ENCODE data around the gene HOXA9. TPM values are rescaled to one million over a fixed set of nuclear protein-coding genes. Genes with fewer than 3 reads are reported as not detected.

Gene HOXA9
- total RNA-seq, 2 experiments from 2014 or later = not detected

- H3K4me3 Mint-ChIP-seq = peak overlapping the region; percentile 53
- ChIA-PET CTCF (interaction anchor here (0.6 to 2.4 kb wide), 25 partner anchors 9 to 1298 kb away, joined by 3 to 16 read pairs (median 6); partner anchors contain the start of gene HOXA3), POLR2A (interaction anchor here (0.9 to 1.9 kb wide), 3 partner anchors 10 to 481 kb away, joined by 3 to 7 read pairs (median 3); no protein-coding TSS in a partner anchor)
- peaks cover 84% of the 10 kb centered on the region for H3K27me3 Mint-ChIP-seq
- H3K27ac Mint-ChIP-seq = no peak overlapping the region
- H3K4me1 Mint-ChIP-seq = peaks cover 18% of the 10 kb centered on the region
- H3K9me3 Mint-ChIP-seq = no peaks in the 10 kb centered on the region
- peak; percentile 79 for DNase-seq
- H3K36me3 Mint-ChIP-seq (ENCODE audit: low read depth) = no peaks in the 10 kb centered on the region
Observed at GRCh38 chr7:27160546-27161213, 4.7 kb downstream of the HOXA9 start.

GRCh38 chr7:27160145-27160545, 5.2 kb downstream of the HOXA9 start:
- ChIA-PET CTCF (interaction anchor here (0.9 to 1.7 kb wide), 12 partner anchors 10 to 791 kb away, joined by 3 to 16 read pairs (median 7); no protein-coding TSS in a partner anchor), POLR2A (interaction anchor here (1.0 to 1.9 kb wide), 2 partner anchors 9 to 481 kb away, joined by 3 to 7 read pairs; no protein-coding TSS in a partner anchor)
- Mint-ChIP-seq H3K27me3 (peaks cover 86% of the 10 kb centered on the region), H3K4me1 (peaks cover 20% of the 10 kb centered on the region), H3K36me3 (ENCODE audit: low read depth) (peaks cover 3% of the 10 kb centered on the region), H3K4me3 (no peak overlapping the region), H3K27ac (no peak overlapping the region), H3K9me3 (no peaks in the 10 kb centered on the region)
- no peak for DNase-seq

GRCh38 chr7:27159266-27160144, 5.8 kb downstream of the HOXA9 start:
- no peak overlapping the region for H3K27ac Mint-ChIP-seq
- H3K4me1 Mint-ChIP-seq = peaks cover 21% of the 10 kb centered on the region
- H3K4me3 Mint-ChIP-seq = no peak overlapping the region
- H3K27me3 Mint-ChIP-seq = peaks cover 88% of the 10 kb centered on the region
- ChIA-PET CTCF (interaction anchor here (0.9 to 1.6 kb wide), 8 partner anchors 10 to 790 kb away, joined by 3 to 8 read pairs (median 4); no protein-coding TSS in a partner anchor), POLR2A (no interaction called here)
- H3K9me3 Mint-ChIP-seq = no peaks in the 10 kb centered on the region
- no peak for DNase-seq
- H3K36me3 Mint-ChIP-seq (ENCODE audit: low read depth) = peaks cover 3% of the 10 kb centered on the region

- Mint-ChIP-seq H3K9me3 (no peaks in the 10 kb centered on the region), H3K36me3 (ENCODE audit: low read depth) (peaks cover 3% of the 10 kb centered on the region), H3K27ac (no peak overlapping the region), H3K27me3 (peaks cover 88% of the 10 kb centered on the region), H3K4me3 (no peak overlapping the region), H3K4me1 (peaks cover 21% of the 10 kb centered on the region)
- CTCF ChIA-PET = interaction anchor here (1.0 to 1.6 kb wide), 7 partner anchors 9 to 304 kb away, joined by 3 to 8 read pairs (median 4); no protein-coding TSS in a partner anchor
- POLR2A ChIA-PET = no interaction called here
- no peak for DNase-seq
Observed at GRCh38 chr7:27158436-27159265, 6.7 kb downstream of the HOXA9 start.

GRCh38 chr7:27157702-27158431, 7.5 kb downstream of the HOXA9 start:
- ChIA-PET CTCF (interaction anchor here (1.3 kb wide), 1 partner anchor 38 kb away, joined by 6 read pairs; no protein-coding TSS in a partner anchor), POLR2A (no interaction called here)
- Mint-ChIP-seq H3K27me3 (peaks cover 89% of the 10 kb centered on the region), H3K4me3 (no peak overlapping the region), H3K36me3 (ENCODE audit: low read depth) (peaks cover 3% of the 10 kb centered on the region), H3K27ac (peak overlapping the region; percentile 48), H3K9me3 (no peaks in the 10 kb centered on the region), H3K4me1 (peaks cover 21% of the 10 kb centered on the region)
- no peak for DNase-seq

- H3K27me3 Mint-ChIP-seq = peaks cover 87% of the 10 kb centered on the region
- H3K36me3 Mint-ChIP-seq (ENCODE audit: low read depth) = peaks cover 3% of the 10 kb centered on the region
- H3K27ac Mint-ChIP-seq = peak overlapping the region; percentile 48
- H3K9me3 Mint-ChIP-seq = no peaks in the 10 kb centered on the region
- CTCF ChIA-PET = interaction anchor here (1.3 kb wide), 1 partner anchor 39 kb away, joined by 6 read pairs; no protein-coding TSS in a partner anchor
- peaks cover 22% of the 10 kb centered on the region for H3K4me1 Mint-ChIP-seq
- DNase-seq = no peak
- H3K4me3 Mint-ChIP-seq = peak overlapping the region; percentile 27
- POLR2A ChIA-PET = no interaction called here
Observed at GRCh38 chr7:27156916-27157701, 8.2 kb downstream of the HOXA9 start.

GRCh38 chr7:27156508-27156898, 8.8 kb downstream of the HOXA9 start, which contains the start of gene HOXA7:
TSS of gene HOXA7 (minus strand) at chr7:27156675. CDS start at chr7:27156545, 130 bp downstream.
- peak within 1 kb of the TSS; percentile 48 for H3K27ac Mint-ChIP-seq
- peaks cover 28% of the 10 kb centered on the region for H3K4me1 Mint-ChIP-seq
- H3K36me3 Mint-ChIP-seq (ENCODE audit: low read depth) = peaks cover 6% of the 10 kb centered on the region
- peaks cover 88% of the 10 kb centered on the region for H3K27me3 Mint-ChIP-seq
- DNase-seq = no peak
- no peaks in the 10 kb centered on the region for H3K9me3 Mint-ChIP-seq
- ChIA-PET CTCF (no interaction called here), POLR2A (no interaction called here)
- H3K4me3 Mint-ChIP-seq = peak within 1 kb of the TSS; percentile 54

GRCh38 chr7:27155816-27156507, 9.4 kb downstream of the HOXA9 start:
- Mint-ChIP-seq H3K27ac (peak overlapping the region; percentile 35), H3K4me1 (peaks cover 29% of the 10 kb centered on the region), H3K36me3 (ENCODE audit: low read depth) (peaks cover 8% of the 10 kb centered on the region), H3K9me3 (no peaks in the 10 kb centered on the region), H3K27me3 (peaks cover 90% of the 10 kb centered on the region), H3K4me3 (peak overlapping the region; percentile 54)
- ChIA-PET CTCF (interaction anchor here (0.9 kb wide), 1 partner anchor 40 kb away, joined by 3 read pairs; no protein-coding TSS in a partner anchor), POLR2A (no interaction called here)
- DNase-seq = no peak

GRCh38 chr7:27154901-27155815, 10.2 kb downstream of the HOXA9 start:
- Mint-ChIP-seq H3K4me3 (peak overlapping the region; percentile 54), H3K36me3 (ENCODE audit: low read depth) (peaks cover 8% of the 10 kb centered on the region), H3K9me3 (no peaks in the 10 kb centered on the region), H3K27me3 (peaks cover 93% of the 10 kb centered on the region), H3K27ac (peak overlapping the region; percentile 7), H3K4me1 (peaks cover 29% of the 10 kb centered on the region)
- ChIA-PET POLR2A (no interaction called here), CTCF (interaction anchor here (0.9 kb wide), 1 partner anchor 41 kb away, joined by 3 read pairs; no protein-coding TSS in a partner anchor)
- DNase-seq = no peak

- H3K4me3 Mint-ChIP-seq = no peak overlapping the region
- H3K36me3 Mint-ChIP-seq (ENCODE audit: low read depth) = peaks cover 8% of the 10 kb centered on the region
- CTCF ChIA-PET = no interaction called here
- POLR2A ChIA-PET = no interaction called here
- peaks cover 92% of the 10 kb centered on the region for H3K27me3 Mint-ChIP-seq
- H3K9me3 Mint-ChIP-seq = no peaks in the 10 kb centered on the region
- no peak for DNase-seq
- no peak overlapping the region for H3K27ac Mint-ChIP-seq
- peaks cover 25% of the 10 kb centered on the region for H3K4me1 Mint-ChIP-seq
Observed at GRCh38 chr7:27154369-27154768, 11.0 kb downstream of the HOXA9 start.

Data from activated CD4-positive, alpha-beta memory T cell treated with anti-CD3 and anti-CD28 coated beads, Interleukin-2, amount 10 ng/mL, durations not matched to agents 7 days and 5 days (primary cell).